Progenitor cell of endocrine pancreas (in vitro differentiated cells): ENCODE results near the gene CBY1. TPM values are rescaled to one million over a fixed set of nuclear protein-coding genes. Genes with fewer than 3 reads are reported as not detected.

Experiments
- DNase-seq: peaks from one replicate; pipeline ENCODE4 v3.0.0; 2021; ENCODE audit warnings: low spot score; ENCODE audit not compliant: unreplicated experiment
- H3K27ac Mint-ChIP-seq: 2 replicates; pipeline ENCODE4 v1.8.0; 2021; ENCODE audit warnings: mild to moderate bottlenecking, moderate library complexity, mixed read lengths
- H3K27me3 Mint-ChIP-seq: 2 replicates; pipeline ENCODE4 v1.8.0; 2021; ENCODE audit warnings: mixed read lengths
- H3K36me3 Mint-ChIP-seq: 2 replicates; pipeline ENCODE4 v1.8.0; 2022; ENCODE audit warnings: mixed read lengths; ENCODE audit not compliant: insufficient read depth
- H3K4me1 Mint-ChIP-seq: 2 replicates; pipeline ENCODE4 v1.8.0; 2021; ENCODE audit warnings: low read depth, mixed read lengths
- H3K4me3 Mint-ChIP-seq: 2 replicates; pipeline ENCODE4 v1.8.0; 2021; ENCODE audit warnings: low read depth, mild to moderate bottlenecking, moderate library complexity, mixed read lengths
- H3K9me3 Mint-ChIP-seq: 2 replicates; pipeline ENCODE4 v1.8.0; 2021; ENCODE audit warnings: low read depth, mixed read lengths
- CTCF ChIP-seq: fragments of 200-600 bp; sonication (generic); IDR thresholded peaks from one replicate; pipeline ENCODE4 v1.5.0; 2021; ENCODE audit warnings: antibody characterized with exemption, mild to moderate bottlenecking; ENCODE audit not compliant: unreplicated experiment
- total RNA-seq: library from RNA; stranded (reverse); gene quantifications from 2 replicates; pipeline ENCODE4 v1.2.1, GENCODE V29; 2021

Gene CBY1
- total RNA-seq, 1 donor from 2014 or later, result 50.5 TPM

GRCh38 chr22:38717244-38717643 is 60.8 kb downstream of the CBY1 start:
- Mint-ChIP-seq H3K36me3 (peaks cover 11% of the 10 kb centered on the region), H3K4me3 (no peak overlapping the region), H3K4me1 (peaks cover 2% of the 10 kb centered on the region), H3K9me3 (no peaks in the 10 kb centered on the region), H3K27me3 (no peaks in the 10 kb centered on the region), H3K27ac (peak overlapping the region; percentile 19)
- DNase-seq, result no peak
- no peak for TF ChIP-seq CTCF

- peaks cover 2% of the 10 kb centered on the region for H3K4me1 Mint-ChIP-seq
- peak; percentile 50 for TF ChIP-seq CTCF
- H3K9me3 Mint-ChIP-seq, result no peaks in the 10 kb centered on the region
- no peak overlapping the region for H3K4me3 Mint-ChIP-seq
- H3K27me3 Mint-ChIP-seq, result no peaks in the 10 kb centered on the region
- no peak for DNase-seq
- peaks cover 15% of the 10 kb centered on the region for H3K36me3 Mint-ChIP-seq
- peak overlapping the region; percentile 51 for H3K27ac Mint-ChIP-seq
Measured at GRCh38 chr22:38718414-38718813, 62.0 kb downstream of the CBY1 start.

GRCh38 chr22:38719196-38719595 is 62.8 kb downstream of the CBY1 start:
- no peak for DNase-seq
- Mint-ChIP-seq H3K27ac (no peak overlapping the region), H3K4me1 (peaks cover 2% of the 10 kb centered on the region), H3K9me3 (no peaks in the 10 kb centered on the region), H3K4me3 (no peak overlapping the region), H3K27me3 (no peaks in the 10 kb centered on the region), H3K36me3 (peaks cover 17% of the 10 kb centered on the region)
- TF ChIP-seq CTCF, result no peak

- TF ChIP-seq CTCF, result no peak
- H3K36me3 Mint-ChIP-seq, result peaks cover 24% of the 10 kb centered on the region
Measured at GRCh38 chr22:38720350-38720749, 63.9 kb downstream of the CBY1 start.

GRCh38 chr22:38721551-38721950 is 65.1 kb downstream of the CBY1 start:
- Mint-ChIP-seq H3K27ac (no peak overlapping the region), H3K4me1 (peaks cover 2% of the 10 kb centered on the region), H3K36me3 (peaks cover 25% of the 10 kb centered on the region), H3K27me3 (no peaks in the 10 kb centered on the region), H3K4me3 (no peak overlapping the region), H3K9me3 (no peaks in the 10 kb centered on the region)
- no peak for TF ChIP-seq CTCF
- DNase-seq, result no peak

More at GRCh38 chr22:38720350-38720749, 63.9 kb downstream of the CBY1 start:
- Mint-ChIP-seq H3K4me3 (no peak overlapping the region), H3K27me3 (no peaks in the 10 kb centered on the region), H3K9me3 (no peaks in the 10 kb centered on the region), H3K4me1 (peaks cover 2% of the 10 kb centered on the region), H3K27ac (no peak overlapping the region)
- no peak for DNase-seq

Other genes starting within 250 kb of the CBY1 start
- 1.7 and 2.2 TPM in 2 replicates for gene KCNJ4, start 201.4 kb upstream of the CBY1 start, total RNA-seq
- gene KDELR3, start 188.5 kb upstream of the CBY1 start, total RNA-seq, result 5.7 and 6.3 TPM in 2 replicates
- gene DDX17, start 150.3 kb upstream of the CBY1 start, total RNA-seq, result 625 and 651 TPM in 2 replicates
- 2.2 and 3.0 TPM in 2 replicates for gene DMC1, start 86.5 kb upstream of the CBY1 start, total RNA-seq
- 18.3 and 18.6 TPM in 2 replicates for gene FAM227A, start 246 bp upstream of the CBY1 start, total RNA-seq
- 68.7 and 76.5 TPM in 2 replicates for gene TOMM22, start 25.3 kb downstream of the CBY1 start, total RNA-seq
- 40.6 and 46.3 TPM in 2 replicates for gene JOSD1, start 44.3 kb downstream of the CBY1 start, total RNA-seq
- 64.0 and 64.9 TPM in 2 replicates for gene GTPBP1, start 49.3 kb downstream of the CBY1 start, total RNA-seq
- gene SUN2, start 99.4 kb downstream of the CBY1 start, total RNA-seq, result 61.8 and 66.1 TPM in 2 replicates
- 27.1 and 28.0 TPM in 2 replicates for gene DNAL4, start 137.5 kb downstream of the CBY1 start, total RNA-seq
- 4.7 TPM in 2 replicates for gene NPTXR, start 187.4 kb downstream of the CBY1 start, total RNA-seq
- gene CBX6, start 215.6 kb downstream of the CBY1 start, total RNA-seq, result 38.8 and 39.6 TPM in 2 replicates